HG03095 (cell line): Measurements from ENCODE around the gene RS1.

Experiments
- ATAC-seq: cut with Tn5 transposase; IDR thresholded peaks from one replicate; pipeline ENCODE4 v1.9.1; 2021; ENCODE audit warnings: moderate library complexity; ENCODE audit not compliant: unreplicated experiment

The RS1 gene

GRCh38 chrX:18672008-18672407, at the start of gene RS1:
RS1 (minus strand) TSS chrX:18672108; CDS start chrX:18672068, 40 bp downstream.
- ATAC-seq = no peak

GRCh38 chrX:18719852-18720251, 47.9 kb upstream of the RS1 start:
- ATAC-seq = no peak

DNA sequence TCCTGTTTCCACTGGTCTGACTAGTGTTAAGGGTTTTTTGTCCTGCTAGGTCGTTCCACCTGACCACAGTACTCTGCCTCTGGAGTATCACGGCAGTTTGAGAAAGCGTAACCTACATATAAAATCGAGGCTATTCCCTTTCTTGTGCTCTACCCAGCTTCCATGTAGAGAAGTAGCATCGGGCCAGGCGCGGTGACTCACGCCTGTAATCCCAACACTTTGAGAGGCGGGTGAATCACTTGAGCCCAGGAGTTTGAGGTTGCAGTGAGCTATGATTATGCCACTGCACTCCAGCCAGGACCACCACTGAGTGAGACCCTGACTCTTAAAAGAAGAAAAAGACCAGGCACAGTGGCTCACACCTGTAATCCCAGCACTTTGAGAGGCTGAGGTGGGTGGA, 43.0 kb upstream of the RS1 start:
- no peak for ATAC-seq

- no peak for ATAC-seq
Measured at GRCh38 chrX:18709833-18710232, 37.9 kb upstream of the RS1 start.

DNA sequence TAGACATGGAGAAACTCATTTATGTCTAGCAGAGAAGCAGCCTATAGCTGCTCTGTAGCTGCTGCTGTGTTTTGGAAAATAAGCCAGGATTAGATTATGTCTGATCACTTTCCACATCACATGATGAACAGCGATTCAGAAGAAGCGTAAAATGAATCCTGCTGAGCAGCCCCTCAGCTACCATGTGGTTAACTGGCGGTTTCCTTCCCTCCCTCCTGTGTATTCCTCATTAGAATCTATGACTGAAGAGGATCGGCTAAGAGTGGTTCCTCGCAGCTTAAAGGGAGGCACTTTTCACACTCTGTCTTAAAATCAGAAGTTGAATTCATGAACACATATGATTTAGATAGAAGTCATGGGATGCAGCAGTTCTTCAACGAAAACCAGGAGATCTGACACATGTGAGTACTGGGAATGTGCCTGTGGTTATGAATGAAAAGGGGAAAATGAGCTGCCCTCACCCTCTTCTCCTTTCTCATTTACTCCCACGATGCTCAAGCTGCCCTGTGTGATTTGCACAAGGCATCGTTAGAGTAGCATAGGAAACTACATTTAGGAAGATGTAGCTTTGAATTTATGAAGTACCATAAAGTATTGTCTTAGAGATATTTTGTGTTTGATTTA, 35.6 kb upstream of the RS1 start, which contains the start of gene PPEF1:
TSS of gene PPEF1 (plus strand) at position 220 of the 624 bp plus-strand sequence. CDS start at position 356, 136 bp downstream.
- ATAC-seq = no peak

DNA sequence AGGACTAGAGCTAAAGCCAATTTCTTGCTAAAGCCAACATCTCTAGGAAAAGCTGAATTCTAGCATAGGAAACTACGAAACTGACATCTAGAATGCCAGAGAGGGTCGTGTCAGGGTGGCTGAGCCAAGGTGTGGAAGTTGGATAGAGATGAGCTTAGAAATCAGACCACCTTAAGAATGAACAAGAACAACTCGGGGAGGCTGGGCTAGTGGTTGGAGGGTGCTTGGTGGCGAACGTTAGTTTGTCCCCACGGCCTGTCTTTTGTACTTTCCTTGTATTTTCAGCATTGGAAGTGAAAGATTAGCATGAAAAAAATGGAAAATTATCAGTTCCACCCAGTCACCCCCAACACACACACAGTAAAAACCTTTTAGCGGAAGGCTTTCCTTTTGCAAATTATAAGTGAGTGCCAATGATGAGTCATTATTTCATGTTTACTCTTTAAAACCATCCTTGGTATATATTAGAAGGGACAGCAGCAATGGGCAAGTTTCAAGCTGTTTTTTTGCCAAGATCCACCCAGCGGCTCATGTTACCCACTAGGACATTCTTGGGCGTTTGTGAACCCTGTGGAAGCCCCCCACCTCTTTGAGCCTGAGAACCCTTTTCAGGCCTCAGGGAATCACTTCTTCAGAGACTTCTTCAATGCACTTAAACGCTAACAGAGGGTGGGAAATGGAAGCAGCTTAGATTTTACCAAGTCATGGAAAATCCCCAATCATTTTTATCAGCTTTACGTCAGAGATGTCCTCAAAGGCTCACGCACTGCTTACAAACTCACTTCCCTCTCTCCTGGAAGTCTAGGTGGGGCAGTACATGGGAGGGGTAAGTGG, 30.7 kb upstream of the RS1 start:
- no peak for ATAC-seq

GRCh38 chrX:18701621-18702361, 29.9 kb upstream of the RS1 start:
- ATAC-seq = no peak

- ATAC-seq = no peak
Measured at GRCh38 chrX:18698737-18699650, 27.1 kb upstream of the RS1 start.

DNA sequence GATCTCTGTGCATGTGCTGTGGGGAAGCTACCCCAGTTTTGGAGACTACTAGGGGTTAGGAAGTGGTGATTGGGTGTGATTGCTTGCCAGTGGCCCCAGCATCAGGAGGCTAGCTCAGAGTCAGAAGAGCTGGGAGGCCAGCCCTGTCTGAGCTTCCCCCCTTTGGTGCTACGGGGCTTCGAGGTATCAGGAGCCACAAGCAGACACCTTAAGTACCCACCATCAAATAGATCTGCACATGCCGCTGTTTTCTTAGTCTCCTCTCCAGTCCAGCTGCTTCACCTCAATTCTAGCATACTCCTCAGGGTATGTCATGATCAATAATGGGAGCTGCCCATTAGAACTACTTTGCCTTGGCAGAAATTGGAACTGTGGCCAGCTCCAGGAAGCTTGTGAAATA, 24.7 kb upstream of the RS1 start:
- ATAC-seq = no peak

- no peak for ATAC-seq
Measured at GRCh38 chrX:18692541-18692940, 20.6 kb upstream of the RS1 start.

- no peak for ATAC-seq
Measured at GRCh38 chrX:18691431-18691830, 19.5 kb upstream of the RS1 start.

DNA sequence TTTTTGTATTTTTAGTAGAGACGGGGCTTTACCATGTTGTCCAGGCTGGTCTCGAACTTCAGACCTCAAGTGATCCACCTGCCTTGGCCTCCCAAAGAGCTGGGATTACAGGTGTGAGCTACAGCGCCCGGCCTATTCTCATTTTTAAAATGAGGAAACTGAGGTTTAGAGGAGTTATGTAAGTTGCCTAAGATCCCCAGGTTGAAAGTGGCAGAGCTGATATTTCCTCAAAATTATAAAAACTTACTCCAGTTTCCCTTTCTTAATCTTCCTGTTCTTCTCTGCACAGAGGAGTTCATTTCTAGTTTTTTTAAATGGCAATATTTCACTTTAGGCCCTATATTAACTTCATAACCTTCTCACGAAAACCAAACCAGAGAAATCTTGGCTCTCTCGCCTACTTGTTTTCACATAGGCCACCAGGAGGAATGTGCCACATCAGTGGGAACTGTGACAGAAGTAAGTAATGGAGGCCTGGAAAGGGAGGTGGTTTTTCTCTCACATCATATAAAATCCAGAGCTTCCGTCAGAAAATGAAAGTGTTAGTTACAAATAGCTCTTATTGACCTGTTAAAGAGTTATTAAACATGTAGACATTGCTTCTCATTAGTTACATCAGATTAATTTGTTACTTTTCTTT, 16.1 kb upstream of the RS1 start:
- no peak for ATAC-seq

- ATAC-seq = no peak
Measured at GRCh38 chrX:18682979-18683387, 11.1 kb upstream of the RS1 start.

DNA sequence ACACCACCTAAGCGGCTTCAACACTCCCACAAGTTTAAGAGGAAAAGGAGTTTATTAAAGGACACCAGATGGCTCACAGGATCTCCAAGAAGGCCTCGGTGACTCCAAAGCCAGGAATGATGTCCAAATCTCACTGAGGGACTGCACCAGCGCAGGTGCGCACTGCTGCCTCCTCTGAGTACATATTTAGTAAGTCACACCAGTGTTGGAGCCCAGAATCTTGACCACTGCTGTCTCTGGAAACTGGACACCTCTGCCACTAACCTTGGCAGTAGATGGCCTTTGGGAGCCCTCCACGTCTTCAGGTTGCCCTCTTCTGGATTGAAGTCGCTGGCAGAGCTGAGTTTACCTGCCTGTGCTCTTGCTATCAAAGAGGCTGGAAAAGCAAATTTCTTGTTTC, 10.1 kb upstream of the RS1 start:
- no peak for ATAC-seq

DNA sequence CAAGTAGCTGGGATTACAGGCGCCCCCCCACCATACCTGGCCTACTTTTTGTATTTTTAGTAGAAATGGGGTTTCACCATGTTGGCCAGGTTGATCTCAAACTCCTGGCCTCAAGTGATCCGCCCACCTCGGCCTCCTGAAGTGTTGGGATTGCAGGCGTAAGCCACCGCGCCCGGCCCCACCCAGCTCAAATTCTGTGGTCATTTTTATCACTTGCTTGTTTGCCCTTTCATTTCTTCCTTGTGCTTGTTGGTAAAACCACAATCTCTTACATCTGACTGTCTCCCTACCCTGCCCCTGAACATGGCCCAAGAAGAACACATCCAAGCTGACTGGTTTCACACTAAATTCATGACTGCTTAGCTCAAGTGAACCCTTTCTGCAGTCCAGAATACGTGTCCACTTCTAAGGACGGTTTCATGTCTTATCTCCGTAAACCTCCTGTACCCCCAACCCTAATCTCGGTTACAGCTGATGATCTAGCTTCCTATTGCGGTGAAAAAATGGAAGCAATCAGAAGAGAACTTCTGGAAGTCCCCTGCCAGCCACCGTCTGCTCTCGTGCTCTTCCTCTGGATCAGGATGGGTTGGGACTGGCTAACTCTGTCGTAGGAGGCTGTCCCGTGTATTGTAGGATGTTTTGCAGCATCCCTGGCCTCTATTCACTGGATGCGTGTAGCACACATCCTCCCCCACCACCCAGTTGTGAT, 5.4 kb upstream of the RS1 start:
- no peak for ATAC-seq

DNA sequence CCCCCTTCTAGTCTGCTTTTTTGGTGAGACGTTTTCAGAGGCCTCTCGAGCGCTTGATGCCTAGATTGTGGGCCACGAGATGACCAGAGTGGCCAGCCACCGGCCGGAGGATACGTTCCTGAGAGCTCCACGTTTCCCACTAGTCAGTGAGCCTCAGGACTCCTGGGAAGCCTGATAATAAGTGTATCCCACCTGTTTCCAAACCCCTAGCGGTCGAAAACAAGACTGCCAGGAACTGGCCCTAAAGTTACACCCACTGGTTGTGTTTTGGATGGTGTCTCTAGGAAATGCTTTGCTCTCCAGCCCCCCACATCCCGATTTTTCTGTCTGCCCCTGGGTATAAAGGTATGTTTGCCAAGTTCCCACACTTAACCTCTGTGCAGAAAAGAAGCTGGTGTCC, 4.6 kb upstream of the RS1 start:
- no peak for ATAC-seq

GRCh38 chrX:18676050-18676449, 4.1 kb upstream of the RS1 start:
- ATAC-seq = no peak

- ATAC-seq = peak; percentile 74
Measured at GRCh38 chrX:18674788-18675735, 3.2 kb upstream of the RS1 start.
